Left renal pelvis (tissue), 4 donors: ENCODE data around the gene TIPRL. TPM values are rescaled to one million over a fixed set of nuclear protein-coding genes. Genes with fewer than 3 reads are reported as not detected.
"Not testable (repeated sequence)": the region's sequence is repeated elsewhere in the genome, so short reads cannot be mapped to it uniquely, and the experiment has no call there.

Source experiments
- DNase-seq, 4 donors: peaks; one replicate each; pipeline ENCODE4 v3.0.0-alpha.2; 2013; ENCODE audit warnings: low read depth in 4 of 4, low spot score in 3 of 4
- polyA plus RNA-seq, 4 donors: library from polyadenylated mRNA; unstranded; fragments of 120-200 nt; gene quantifications; one replicate each; pipeline ENCODE4 v1.2.1, GENCODE V29; 2013; ENCODE audit not compliant: insufficient read length in 4 of 4

Gene TIPRL
- polyA plus RNA-seq, 4 donors = 44.4 to 58.4 (median 50.2) TPM

DNA sequence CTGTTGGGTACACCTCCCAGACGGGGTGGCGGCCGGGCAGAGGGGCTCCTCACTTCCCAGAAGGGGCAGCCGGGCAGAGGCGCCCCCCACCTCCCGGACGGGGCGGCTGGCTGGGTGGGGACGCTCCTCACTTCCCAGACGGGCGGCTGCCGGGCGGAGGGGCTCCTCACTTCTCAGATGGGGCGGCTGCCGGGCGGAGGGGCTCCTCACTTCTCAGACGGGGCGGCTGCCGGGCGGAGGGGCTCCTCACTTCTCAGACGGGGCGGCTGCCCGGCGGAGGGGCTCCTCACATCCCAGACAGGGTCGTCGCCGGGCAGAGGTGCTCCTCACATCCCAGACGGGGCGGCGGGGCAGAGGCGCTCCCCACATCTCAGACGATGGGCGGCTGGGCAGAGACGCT lies 28.9 kb downstream of the TIPRL start:
- not testable (repeated sequence) for DNase-seq

DNA sequence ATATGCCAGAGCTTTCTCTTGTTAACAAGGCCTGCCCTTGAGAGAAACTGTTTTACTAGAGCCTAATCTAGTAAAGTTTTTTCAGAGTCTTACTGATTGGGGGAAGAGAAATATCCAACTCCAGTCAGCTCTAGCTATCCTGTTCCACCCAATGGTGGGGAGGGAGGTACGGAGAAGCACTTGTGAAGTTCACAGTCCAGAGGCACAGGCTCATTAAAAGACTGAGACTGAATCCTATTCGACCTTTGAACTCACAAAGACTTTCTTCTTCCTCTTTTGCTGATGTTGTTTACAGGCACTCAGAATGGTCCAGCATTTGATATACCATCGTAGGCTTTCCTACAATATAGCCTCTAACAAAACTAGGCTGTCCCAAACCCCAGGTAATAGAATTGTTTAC lies 31.6 kb downstream of the TIPRL start:
- no peak for DNase-seq

DNA sequence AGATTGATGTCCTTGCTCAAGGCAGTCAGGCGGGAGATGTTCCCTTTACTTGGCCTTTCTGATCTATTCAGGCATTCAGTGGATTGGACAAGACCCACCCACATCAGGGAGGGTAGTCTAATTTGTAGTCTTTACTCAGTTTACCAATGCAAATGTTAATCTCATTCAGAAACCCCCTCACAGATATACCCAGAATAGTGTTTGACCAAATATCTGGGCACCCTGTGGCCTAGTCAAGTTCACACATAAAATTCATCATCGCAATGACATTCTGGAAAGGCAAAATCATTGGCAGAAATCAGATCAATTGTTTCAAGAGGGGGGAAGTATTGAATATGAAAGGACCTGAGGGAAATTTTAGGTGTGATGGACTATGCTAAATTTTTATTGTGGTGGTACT lies 34.6 kb downstream of the TIPRL start:
- DNase-seq = no peak

GRCh38 chr1:168216171-168216570 lies 37.4 kb downstream of the TIPRL start:
- DNase-seq = no peak

GRCh38 chr1:168217664-168218063 lies 38.9 kb downstream of the TIPRL start:
- no peak for DNase-seq

- no peak for DNase-seq
Measured at GRCh38 chr1:168218658-168219057, 39.9 kb downstream of the TIPRL start.

GRCh38 chr1:168220470-168220871 lies 41.7 kb downstream of the TIPRL start:
- no peak for DNase-seq

- DNase-seq = no peak
Measured at GRCh38 chr1:168221275-168221674, 42.5 kb downstream of the TIPRL start.

- DNase-seq = no peak
Measured at GRCh38 chr1:168223261-168223660, 44.5 kb downstream of the TIPRL start.

DNA sequence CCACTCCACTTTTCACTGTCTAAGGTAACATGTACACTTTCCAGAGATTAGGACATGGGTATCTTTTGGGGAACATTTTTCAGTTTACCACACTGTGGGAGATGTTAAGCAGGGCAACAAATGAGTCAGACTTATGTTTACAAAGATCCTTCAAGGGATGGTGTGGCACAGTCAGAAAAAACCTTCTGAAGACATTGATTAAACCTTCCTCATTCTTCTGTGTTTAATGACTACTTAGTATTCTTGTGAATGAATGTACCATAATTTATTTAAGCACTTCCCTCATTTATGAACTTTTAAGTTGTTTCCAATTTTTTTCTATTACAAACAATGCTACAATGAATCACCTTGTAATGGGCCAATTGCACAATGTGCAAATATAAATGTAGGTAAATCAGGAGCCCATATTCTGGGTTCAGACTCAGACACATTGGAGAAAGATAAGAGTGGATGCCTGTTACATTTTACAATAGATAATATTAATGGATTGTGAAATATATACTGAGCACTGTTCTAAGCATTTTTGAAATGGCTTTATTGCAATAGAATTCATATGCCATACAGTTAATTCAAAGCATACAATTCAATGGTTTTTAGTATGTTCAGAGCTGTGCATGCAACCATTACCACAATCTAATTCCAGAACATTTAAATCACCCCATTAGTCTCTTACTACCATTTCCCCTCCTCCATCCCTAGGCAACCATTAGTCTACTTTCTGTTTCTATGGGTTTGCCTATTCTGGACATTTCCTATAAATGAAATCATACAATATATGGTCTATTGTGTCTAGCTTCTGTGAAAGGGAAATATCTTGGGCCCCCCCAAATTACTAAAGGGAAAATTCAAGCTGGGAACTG lies 45.1 kb downstream of the TIPRL start:
- no peak for DNase-seq

DNA sequence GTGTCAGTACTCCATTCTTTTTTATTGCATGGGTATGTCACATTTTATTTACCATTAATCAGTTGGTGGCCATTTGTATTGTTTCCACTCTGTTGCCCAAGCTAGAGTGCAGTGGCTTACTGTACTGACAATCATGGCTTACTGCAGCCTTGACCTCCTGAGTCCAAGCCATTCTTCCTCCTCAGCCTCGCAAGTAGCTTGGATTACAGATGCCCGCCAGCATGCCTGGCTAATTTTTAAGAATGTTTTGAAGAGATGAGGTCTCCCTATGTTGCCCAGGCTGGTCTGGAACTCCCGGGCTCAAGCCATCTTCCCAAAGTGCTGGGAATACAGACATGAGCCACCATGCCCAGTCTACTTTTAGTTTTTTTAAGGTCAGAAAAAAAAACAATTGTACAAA lies 46.2 kb downstream of the TIPRL start:
- DNase-seq = no peak

- DNase-seq = peak in 3 of 4 donors; percentile 63 to 68 (median 68)
Measured at GRCh38 chr1:168225476-168226190, 46.9 kb downstream of the TIPRL start, which contains the start of gene SFT2D2. TSS of gene SFT2D2 (plus strand) at chr1:168226004. CDS start at chr1:168226080, 76 bp downstream.

DNA sequence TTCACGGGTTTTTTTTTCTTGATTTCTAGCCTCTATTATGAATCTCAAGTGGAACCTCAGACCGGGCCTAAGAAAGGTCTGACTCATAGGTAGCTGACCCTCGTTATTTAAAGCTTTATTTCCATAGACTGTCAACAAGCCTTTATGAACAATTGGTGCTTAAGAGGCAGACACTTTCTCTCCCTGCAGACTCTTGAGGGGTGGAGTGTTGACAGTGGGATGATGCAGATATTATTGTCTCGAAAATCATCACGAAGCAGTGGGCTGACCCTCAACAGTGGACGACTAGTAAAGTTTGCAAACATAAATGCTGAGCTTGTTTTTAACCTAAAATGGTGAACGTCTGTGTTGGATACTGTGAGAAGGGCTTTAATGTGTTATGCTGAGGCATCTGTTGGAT lies 48.9 kb downstream of the TIPRL start:
- no peak for DNase-seq

DNA sequence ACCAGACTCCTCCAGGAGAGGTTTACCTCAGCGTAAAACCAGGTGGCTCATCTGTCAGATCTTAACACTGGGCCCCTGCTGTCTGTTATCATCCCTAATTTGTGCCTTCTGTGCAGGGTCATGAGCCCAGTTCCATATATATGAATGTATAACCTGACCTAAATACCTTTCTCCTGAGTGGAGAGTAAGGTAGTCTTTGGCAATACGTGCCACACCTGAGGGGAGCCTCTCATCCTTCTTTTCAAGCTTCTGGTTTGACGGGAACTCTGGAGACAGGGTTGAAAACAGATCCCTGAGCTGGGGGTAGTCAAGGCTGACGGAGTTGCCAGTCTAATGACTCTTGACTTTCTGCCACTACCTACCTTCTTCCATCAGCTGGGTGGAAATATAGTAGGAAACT lies 51.1 kb downstream of the TIPRL start:
- DNase-seq = no peak

GRCh38 chr1:168230709-168231108 lies 51.9 kb downstream of the TIPRL start:
- no peak for DNase-seq

- DNase-seq = no peak
Measured at GRCh38 chr1:168234846-168235547, 56.2 kb downstream of the TIPRL start.

DNA sequence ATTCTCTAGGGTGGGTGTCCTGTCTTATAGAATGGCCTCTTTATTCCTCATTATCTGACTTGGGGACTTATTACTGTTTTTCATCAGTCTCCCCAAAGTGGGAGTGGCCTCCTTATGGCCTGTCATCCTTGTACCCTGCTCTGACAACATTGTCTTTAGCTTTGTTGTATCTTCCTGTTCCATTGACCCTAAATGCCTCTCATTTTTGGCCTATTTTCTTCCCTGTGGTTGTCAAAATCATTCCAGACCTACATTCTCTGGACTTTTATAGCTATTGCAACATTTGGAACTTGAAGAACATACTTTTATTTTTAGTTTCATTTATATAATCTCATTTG lies 56.8 kb downstream of the TIPRL start:
- DNase-seq = no peak

- no peak for DNase-seq
Measured at GRCh38 chr1:168235937-168236336, 57.2 kb downstream of the TIPRL start.

DNA sequence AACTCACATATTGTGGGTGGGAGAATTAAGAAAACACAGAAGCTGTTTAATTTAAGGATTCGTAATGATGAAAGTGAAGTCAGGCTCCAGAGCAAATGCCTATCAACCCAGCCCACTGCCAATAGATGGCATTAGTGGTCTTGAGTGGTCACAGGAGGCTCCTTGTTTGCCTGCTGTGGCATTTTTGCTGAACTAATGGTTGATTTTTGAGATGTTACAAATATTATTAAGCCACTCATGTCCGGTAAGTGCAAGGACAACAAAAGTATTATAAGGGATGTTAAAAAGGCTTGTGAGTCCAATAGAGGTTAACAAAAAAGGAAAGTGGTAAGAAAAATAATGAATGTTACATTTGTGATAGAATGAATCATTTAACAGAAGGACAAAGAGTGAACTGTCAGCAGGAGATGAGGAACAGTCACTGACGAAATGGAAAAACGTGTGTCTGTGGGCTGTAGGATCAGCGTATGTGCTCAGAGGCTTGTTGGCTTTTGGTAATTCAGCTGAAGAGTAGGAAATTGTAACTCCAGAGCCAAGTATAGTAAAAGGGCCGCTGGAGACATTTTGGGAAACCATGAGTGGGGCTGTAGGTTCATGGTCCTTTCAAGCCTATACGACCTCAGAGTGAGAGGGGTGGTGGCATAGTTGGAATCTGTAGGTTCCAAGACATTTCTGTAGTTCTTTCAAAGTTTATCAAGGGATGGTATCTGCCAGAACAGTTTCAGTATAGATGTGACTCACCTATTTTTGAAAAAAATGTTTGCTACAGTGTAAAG lies 58.3 kb downstream of the TIPRL start:
- no peak for DNase-seq

GRCh38 chr1:168243198-168243597 lies 64.4 kb downstream of the TIPRL start:
- DNase-seq = no peak
